ENCODE measurements around the gene ANKRD66. TPM values are rescaled to one million over a fixed set of nuclear protein-coding genes. Genes with fewer than 3 reads are reported as not detected.
A peak's percentile ranks its signal among the peaks of the same experiment; 100 is the strongest.

The ANKRD66 gene
- total RNA-seq, 1 donor from 2014 or later, result not detected

- H3K36me3 ChIP-seq (ENCODE audit: control insufficient read depth, insufficient read depth, low read length), result no peaks in the 10 kb centered on the region
- TF ChIP-seq CTCF (IDR thresholded peaks at IDR 0.05; ENCODE audit: insufficient read depth, low read length, poor library complexity, severe bottlenecking), result no peak
- no peak for DNase-seq (ENCODE audit: low read depth)
- H3K27me3 ChIP-seq (ENCODE audit: control insufficient read depth, insufficient read depth, low read length), result no peaks in the 10 kb centered on the region
- peak within 1 kb of the TSS; percentile 55 for H3K4me3 ChIP-seq (ENCODE audit: low read depth, low read length)
Measured at GRCh38 chr6:46734867-46735719, 11.6 kb upstream of the ANKRD66 start, which contains the start of gene PLA2G7. Gene PLA2G7 (minus strand): TSS chr6:46735375. CDS start chr6:46722891, 12,484 bp downstream.

GRCh38 chr6:46735720-46736031 lies 11.1 kb upstream of the ANKRD66 start:
- no peak for TF ChIP-seq CTCF (IDR thresholded peaks at IDR 0.05; ENCODE audit: insufficient read depth, low read length, poor library complexity, severe bottlenecking)
- peak overlapping the region; percentile 55 for H3K4me3 ChIP-seq (ENCODE audit: low read depth, low read length)
- no peaks in the 10 kb centered on the region for H3K36me3 ChIP-seq (ENCODE audit: control insufficient read depth, insufficient read depth, low read length)
- DNase-seq (ENCODE audit: low read depth), result no peak
- H3K27me3 ChIP-seq (ENCODE audit: control insufficient read depth, insufficient read depth, low read length), result no peaks in the 10 kb centered on the region

- Histone ChIP-seq H3K36me3 (ENCODE audit: control insufficient read depth, insufficient read depth, low read length) (no peaks in the 10 kb centered on the region), H3K27me3 (ENCODE audit: control insufficient read depth, insufficient read depth, low read length) (no peaks in the 10 kb centered on the region), H3K4me3 (ENCODE audit: low read depth, low read length) (no peak overlapping the region)
- TF ChIP-seq CTCF (IDR thresholded peaks at IDR 0.05; ENCODE audit: insufficient read depth, low read length, poor library complexity, severe bottlenecking), result no peak
- no peak for DNase-seq (ENCODE audit: low read depth)
Measured at GRCh38 chr6:46736906-46737305, 9.8 kb upstream of the ANKRD66 start.

GRCh38 chr6:46741482-46741881 lies 5.3 kb upstream of the ANKRD66 start:
- DNase-seq (ENCODE audit: low read depth), result no peak
- Histone ChIP-seq H3K36me3 (ENCODE audit: control insufficient read depth, insufficient read depth, low read length) (no peaks in the 10 kb centered on the region), H3K27me3 (ENCODE audit: control insufficient read depth, insufficient read depth, low read length) (no peaks in the 10 kb centered on the region), H3K4me3 (ENCODE audit: low read depth, low read length) (no peak overlapping the region)
- no peak for TF ChIP-seq CTCF (IDR thresholded peaks at IDR 0.05; ENCODE audit: insufficient read depth, low read length, poor library complexity, severe bottlenecking)

GRCh38 chr6:46741910-46742309 lies 4.8 kb upstream of the ANKRD66 start:
- H3K4me3 ChIP-seq (ENCODE audit: low read depth, low read length), result no peak overlapping the region
- H3K27me3 ChIP-seq (ENCODE audit: control insufficient read depth, insufficient read depth, low read length), result no peaks in the 10 kb centered on the region
- no peaks in the 10 kb centered on the region for H3K36me3 ChIP-seq (ENCODE audit: control insufficient read depth, insufficient read depth, low read length)
- DNase-seq (ENCODE audit: low read depth), result no peak
- TF ChIP-seq CTCF (IDR thresholded peaks at IDR 0.05; ENCODE audit: insufficient read depth, low read length, poor library complexity, severe bottlenecking), result no peak

Data from kidney epithelial cell (primary cell).